OCI-LY3 (cell line): Measurements from ENCODE around the gene KIFC1.

Experiments used
- EZH2phosphoT487 ChIP-seq: fragments of 200-600 bp; shearing (Covaris generic); IDR thresholded peaks from 2 replicates; pipeline ENCODE4 v1.6.1; 2018; ENCODE audit warnings: antibody characterized with exemption, mixed run types, low read depth
- TF ChIP-seq, protein P1 (sequence below): fragments of 200-600, 300-600 bp; sonication (generic); IDR thresholded peaks from 2 replicates; pipeline ENCODE4 v1.5.1; 2014; ENCODE audit warnings: antibody characterized with exemption, low read length, low read depth

DNA sequence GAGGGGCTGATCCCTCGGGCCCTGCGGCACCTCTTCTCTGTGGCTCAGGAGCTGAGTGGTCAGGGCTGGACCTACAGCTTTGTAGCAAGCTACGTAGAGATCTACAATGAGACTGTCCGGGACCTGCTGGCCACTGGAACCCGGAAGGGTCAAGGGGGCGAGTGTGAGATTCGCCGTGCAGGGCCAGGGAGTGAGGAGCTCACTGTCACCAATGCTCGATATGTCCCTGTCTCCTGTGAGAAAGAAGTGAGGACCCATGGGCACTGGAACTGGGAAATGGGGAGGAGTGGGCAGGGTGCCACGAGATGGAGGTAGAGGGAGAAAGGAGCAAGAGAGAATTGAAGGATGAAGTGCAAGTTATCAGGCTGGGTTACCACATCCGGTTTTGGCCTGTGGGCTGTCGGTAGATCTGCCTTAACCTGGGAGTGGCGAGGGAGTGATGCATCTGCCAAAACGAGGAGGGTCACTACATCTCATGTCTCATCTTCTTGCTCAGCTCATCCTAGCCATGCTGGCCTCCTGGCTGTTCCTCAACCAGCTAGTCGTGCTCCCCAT lies 13.8 kb downstream of the KIFC1 start:
- TF ChIP-seq, protein P1, sequence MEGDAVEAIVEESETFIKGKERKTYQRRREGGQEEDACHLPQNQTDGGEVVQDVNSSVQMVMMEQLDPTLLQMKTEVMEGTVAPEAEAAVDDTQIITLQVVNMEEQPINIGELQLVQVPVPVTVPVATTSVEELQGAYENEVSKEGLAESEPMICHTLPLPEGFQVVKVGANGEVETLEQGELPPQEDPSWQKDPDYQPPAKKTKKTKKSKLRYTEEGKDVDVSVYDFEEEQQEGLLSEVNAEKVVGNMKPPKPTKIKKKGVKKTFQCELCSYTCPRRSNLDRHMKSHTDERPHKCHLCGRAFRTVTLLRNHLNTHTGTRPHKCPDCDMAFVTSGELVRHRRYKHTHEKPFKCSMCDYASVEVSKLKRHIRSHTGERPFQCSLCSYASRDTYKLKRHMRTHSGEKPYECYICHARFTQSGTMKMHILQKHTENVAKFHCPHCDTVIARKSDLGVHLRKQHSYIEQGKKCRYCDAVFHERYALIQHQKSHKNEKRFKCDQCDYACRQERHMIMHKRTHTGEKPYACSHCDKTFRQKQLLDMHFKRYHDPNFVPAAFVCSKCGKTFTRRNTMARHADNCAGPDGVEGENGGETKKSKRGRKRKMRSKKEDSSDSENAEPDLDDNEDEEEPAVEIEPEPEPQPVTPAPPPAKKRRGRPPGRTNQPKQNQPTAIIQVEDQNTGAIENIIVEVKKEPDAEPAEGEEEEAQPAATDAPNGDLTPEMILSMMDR: no peak
- TF ChIP-seq EZH2phosphoT487: no peak
